Measurements from ENCODE around the gene PPP1R7.

DNA sequence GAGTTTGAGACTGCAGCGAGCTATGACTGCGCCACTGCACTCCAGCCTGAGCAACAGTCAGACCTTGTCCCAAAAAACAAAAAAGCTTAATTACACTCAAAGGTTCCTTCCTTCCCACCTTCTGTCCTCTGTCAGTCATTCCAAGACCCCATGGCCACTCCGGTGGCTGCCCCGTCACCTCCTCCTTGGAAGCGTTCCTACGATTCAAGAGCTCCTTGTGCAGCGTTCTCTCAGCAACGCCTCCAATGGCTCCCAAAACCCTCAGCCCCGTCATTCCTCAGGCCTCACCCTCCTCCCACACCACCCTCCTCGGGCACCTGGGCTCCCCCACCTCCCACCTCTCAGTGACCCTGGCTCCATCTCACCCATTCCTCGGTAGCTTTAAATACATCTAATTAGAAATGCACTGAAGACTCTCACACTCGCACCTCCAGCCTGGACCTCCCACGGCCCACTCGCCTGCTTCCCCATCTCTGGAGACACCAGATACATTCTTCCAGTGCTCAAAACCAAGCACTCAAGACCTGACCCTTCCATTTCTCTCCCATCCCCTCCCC lies 9.0 kb upstream of the PPP1R7 start:
- TF ChIP-seq CTCF (IDR thresholded peaks at IDR 0.05) (no peak), FOSL2 (IDR thresholded peaks at IDR 0.05; ENCODE audit: borderline replicate concordance, low read depth) (no peak), GATA2 (CRISPR knock-in tag; IDR thresholded peaks at IDR 0.05) (no peak), EZH2phosphoT487 (IDR thresholded peaks at IDR 0.05; ENCODE audit: borderline replicate concordance, low read depth) (no peak), RXRA (IDR thresholded peaks at IDR 0.05; ENCODE audit: borderline replicate concordance, low read depth) (no peak), TCF12 (IDR thresholded peaks at IDR 0.05) (no peak), TAF1 (IDR thresholded peaks at IDR 0.05; ENCODE audit: borderline replicate concordance, low read depth, low read length) (no peak), POLR2AphosphoS5 (IDR thresholded peaks at IDR 0.05; ENCODE audit: low read depth, low read length) (no peak), RFX5 (IDR thresholded peaks at IDR 0.05; ENCODE audit: low read length) (no peak), SIN3A (IDR thresholded peaks at IDR 0.05; ENCODE audit: borderline replicate concordance, low read depth, low read length) (no peak)
